Natural killer cell treated with Interleukin-12 subunit alpha and Interleukin-12 subunit beta and Interleukin-15 and Interleukin-18, amount 100 ng/mL, for 72 hours (primary cell): Measurements from ENCODE around the gene RNF5. TPM values are rescaled to one million over a fixed set of nuclear protein-coding genes. Genes with fewer than 3 reads are reported as not detected.
"Not testable (repeated sequence)": the region's sequence is repeated elsewhere in the genome, so short reads cannot be mapped to it uniquely, and the experiment has no call there.

Source experiments
- ATAC-seq, 2 donors: fragments of 150-1000 bp; cut with Tn5 transposase in 1 of 2; sonication (Bioruptor Pico), chemical (Tn5 transposase) in 1 of 2; 2 replicates each; pipeline ENCODE4 v1.10.0; 2021
- DNase-seq: peaks from one replicate; pipeline ENCODE4 v3.0.0; 2022; ENCODE audit warnings: low spot score
- H3K27ac Mint-ChIP-seq, 2 donors: 1 replicate in 1 of 2; 2 replicates in 1 of 2; pipeline ENCODE4 v1.8.0; 2022; ENCODE audit warnings: mixed read lengths in 2 of 2, mild to moderate bottlenecking in 1 of 2, moderate library complexity in 1 of 2
- H3K27me3 Mint-ChIP-seq, 2 donors: 1 replicate in 1 of 2; 2 replicates in 1 of 2; pipeline ENCODE4 v1.8.0; 2022; ENCODE audit warnings: mixed read lengths in 2 of 2
- H3K36me3 Mint-ChIP-seq: one replicate; pipeline ENCODE4 v1.8.0; 2022; ENCODE audit warnings: mixed read lengths
- H3K4me1 Mint-ChIP-seq, 2 donors: 1 replicate in 1 of 2; 2 replicates in 1 of 2; pipeline ENCODE4 v1.8.0; 2022; ENCODE audit warnings: low read depth in 2 of 2, mixed read lengths in 2 of 2, mild to moderate bottlenecking in 1 of 2
- H3K4me3 Mint-ChIP-seq: one replicate; pipeline ENCODE4 v1.8.0; 2022; ENCODE audit warnings: mixed read lengths
- H3K9me3 Mint-ChIP-seq: 2 replicates; pipeline ENCODE4 v1.8.0; 2022; ENCODE audit warnings: mixed read lengths
- total RNA-seq, 2 donors: library from RNA; stranded (reverse); gene quantifications; one replicate each; pipeline ENCODE4 v1.2.3, GENCODE V29; 2022

Gene RNF5, protein sequence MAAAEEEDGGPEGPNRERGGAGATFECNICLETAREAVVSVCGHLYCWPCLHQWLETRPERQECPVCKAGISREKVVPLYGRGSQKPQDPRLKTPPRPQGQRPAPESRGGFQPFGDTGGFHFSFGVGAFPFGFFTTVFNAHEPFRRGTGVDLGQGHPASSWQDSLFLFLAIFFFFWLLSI
- total RNA-seq: 10 to 100 TPM; 41.0 to 53.3 TPM

DNA sequence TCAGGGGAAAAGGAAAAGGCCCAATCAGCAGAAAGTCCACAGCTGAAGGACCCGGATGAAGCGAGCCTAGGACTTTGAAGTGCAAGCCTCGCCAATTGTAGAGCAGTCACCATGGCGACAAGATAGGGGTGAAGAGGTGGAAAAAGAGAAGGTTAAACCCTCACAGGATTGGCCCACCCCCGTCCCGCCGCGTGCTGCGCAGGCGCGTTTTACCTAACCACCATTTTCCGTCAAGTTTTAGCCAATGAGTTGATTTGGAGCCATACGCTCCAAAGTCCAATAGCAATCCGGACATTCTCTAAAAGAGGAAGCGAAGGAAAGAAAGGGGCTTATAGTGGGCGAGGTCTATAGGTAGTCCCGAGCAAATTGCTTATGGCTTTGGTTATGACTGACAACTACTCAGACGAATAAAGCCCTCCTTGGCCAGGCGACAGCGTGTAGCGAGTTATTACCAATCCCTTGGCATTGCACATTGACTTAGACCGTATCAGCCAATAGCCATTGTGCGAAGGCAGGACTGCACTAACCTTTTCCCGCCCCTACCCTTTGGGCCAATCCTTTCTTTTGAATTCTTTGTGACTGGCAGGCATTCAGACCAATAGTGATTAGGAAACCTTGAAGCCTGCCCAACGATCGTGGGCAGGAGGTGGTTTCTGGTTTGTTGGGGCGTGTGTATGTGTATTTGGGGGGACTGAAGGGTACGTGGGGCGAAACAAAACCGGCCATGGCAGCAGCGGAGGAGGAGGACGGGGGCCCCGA, at the start of gene RNF5:
Gene RNF5, plus strand, starts transcription at position 618 of the 759 bp plus-strand sequence. Its CDS starts 107 bp downstream, at position 725.
- Mint-ChIP-seq H3K27me3 (no peaks in the 10 kb centered on the region), H3K27ac (peak within 1 kb of the TSS; percentile 92 to 95), H3K36me3 (no peaks in the 10 kb centered on the region), H3K9me3 (no peaks in the 10 kb centered on the region), H3K4me3 (peak within 1 kb of the TSS; percentile 93), H3K4me1 (peaks cover 54 to 61% of the 10 kb centered on the region in 2 donors)
- peak; percentile 93 to 94 for ATAC-seq
- peak; percentile 96 for DNase-seq

DNA sequence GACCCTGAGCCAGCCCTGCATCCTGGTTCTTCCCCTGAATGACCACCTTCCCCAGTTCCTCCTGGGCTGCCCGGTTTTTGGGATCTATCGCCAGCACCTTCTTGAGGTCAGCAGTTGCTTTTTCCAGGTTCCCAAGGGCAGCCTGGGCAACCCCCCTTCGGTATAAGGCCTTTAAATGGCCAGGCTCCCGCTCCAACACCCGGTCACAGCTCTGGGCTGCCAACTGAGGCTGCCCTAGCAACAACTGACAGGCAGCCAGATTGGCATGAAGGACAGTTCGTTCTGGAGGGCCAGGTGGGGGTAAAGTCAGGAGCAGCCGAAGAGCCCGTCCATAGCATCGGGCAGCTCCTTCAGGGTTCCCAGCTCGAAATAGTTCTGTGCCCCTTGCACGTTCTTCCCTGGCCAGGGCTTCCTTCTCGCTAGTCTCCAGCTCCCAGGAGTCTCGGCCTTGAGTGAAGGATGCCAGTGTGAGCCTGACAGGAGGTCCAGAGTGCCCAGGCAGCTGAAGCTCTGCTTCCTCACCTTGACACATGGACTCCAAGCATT, 49.4 kb upstream of the RNF5 start:
- ATAC-seq: no peak
- Mint-ChIP-seq H3K36me3 (peaks cover 20% of the 10 kb centered on the region), H3K9me3 (no peaks in the 10 kb centered on the region), H3K4me3 (peak overlapping the region; percentile 98), H3K4me1 (peaks cover 41 to 51% of the 10 kb centered on the region in 2 donors), H3K27ac (peak overlapping the region; percentile 95 to 96), H3K27me3 (no peaks in the 10 kb centered on the region)
- DNase-seq: no peak

DNA sequence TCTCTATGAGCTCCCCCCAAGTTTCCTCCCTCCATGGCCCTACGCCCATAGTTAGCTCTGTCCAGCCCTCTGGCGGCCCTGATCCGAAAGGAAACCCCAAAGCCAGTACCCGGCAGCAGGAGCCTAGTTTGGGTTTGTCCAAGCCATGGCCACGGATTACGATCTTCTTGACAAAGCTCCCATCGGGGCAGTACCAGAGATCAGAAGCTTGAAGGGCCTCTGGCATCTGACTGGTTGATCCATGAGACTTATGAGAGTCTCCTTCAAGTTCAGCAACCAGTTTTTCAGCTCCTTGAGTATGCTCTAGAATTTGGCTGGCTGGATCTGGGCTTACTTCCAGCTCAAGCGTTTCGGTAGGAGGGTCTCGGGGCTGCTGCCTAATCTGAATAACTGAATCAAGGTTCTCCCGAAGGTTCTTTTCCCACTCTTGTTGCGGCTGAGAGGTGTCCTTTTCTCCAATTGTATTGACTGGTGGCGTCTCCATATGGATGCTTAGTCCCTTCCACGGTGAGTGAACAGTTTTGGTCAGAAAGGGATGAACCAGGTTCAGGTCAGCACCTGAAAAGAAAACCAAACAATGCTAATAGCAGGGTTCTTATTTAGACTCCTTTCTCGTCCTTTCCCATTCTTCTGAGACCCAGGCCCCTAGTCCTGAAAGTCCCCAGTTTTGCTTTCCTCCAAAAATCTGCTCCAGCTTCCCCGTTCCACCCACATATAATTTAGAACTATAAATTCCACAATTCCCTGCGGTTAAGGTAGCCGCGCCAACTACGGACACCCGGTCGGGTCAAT, 48.7 kb upstream of the RNF5 start:
- H3K4me1 Mint-ChIP-seq: peaks cover 35 to 46% of the 10 kb centered on the region in 2 donors

DNA sequence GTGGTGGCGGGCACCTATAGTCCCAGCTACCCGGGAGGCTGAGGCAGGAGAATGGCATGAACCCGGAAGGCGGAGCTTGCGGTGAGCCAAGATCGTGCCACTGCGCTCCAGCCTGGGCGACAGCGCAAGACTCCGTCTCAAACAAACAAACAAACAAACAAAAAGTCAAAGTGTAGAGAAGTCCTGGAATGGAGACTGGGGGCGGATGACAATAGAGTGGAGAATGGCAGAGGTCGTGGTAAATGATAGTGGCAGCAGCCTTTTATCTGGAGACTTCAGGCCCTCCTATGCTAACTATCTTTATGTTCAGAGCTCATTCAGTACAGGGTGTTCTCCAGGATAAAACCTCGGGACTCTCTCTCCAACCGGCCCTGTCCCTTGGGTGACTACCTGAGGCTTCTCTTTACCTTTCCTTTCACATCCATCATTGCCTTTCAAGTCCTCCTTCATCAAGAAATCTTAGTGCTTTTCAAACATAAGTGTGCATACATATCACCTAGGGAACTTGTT, 46.7 kb upstream of the RNF5 start:
- Mint-ChIP-seq H3K4me1 (peaks cover 30 to 33% of the 10 kb centered on the region in 2 donors), H3K4me3 (no peak overlapping the region), H3K27ac (no peak overlapping the region), H3K9me3 (no peaks in the 10 kb centered on the region), H3K27me3 (peaks cover 0 to 3% of the 10 kb centered on the region in 2 donors), H3K36me3 (peaks cover 5% of the 10 kb centered on the region)
- ATAC-seq: no peak
- DNase-seq: no peak

More for the DNA sequence above, 48.7 kb upstream of the RNF5 start:
- ATAC-seq (no peak), DNase-seq (no peak)
- no peaks in the 10 kb centered on the region for H3K9me3 Mint-ChIP-seq
- peaks cover 14% of the 10 kb centered on the region for H3K36me3 Mint-ChIP-seq
- no peaks in the 10 kb centered on the region for H3K27me3 Mint-ChIP-seq
- peak overlapping the region; percentile 87 to 91 for H3K27ac Mint-ChIP-seq
- H3K4me3 Mint-ChIP-seq: peak overlapping the region; percentile 85

DNA sequence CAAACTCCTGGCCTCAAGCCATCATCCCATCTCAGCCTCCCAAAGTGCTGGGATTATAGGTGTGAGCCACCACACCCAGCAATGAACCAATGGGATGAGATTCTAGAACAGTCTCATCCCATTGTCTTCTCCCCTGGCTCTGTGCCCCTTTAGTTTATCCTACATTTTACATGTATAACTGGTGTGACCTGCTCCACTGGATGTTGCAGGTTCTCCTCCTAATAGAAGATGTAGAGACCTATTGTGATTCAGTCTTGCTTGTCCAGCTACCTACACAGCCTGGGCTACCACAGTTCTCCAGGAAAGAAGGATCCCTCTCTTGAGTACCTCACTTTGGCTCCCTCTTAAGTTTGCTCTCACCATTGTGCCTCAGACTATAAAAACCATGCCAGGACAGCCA, 46.1 kb upstream of the RNF5 start:
- H3K36me3 Mint-ChIP-seq: peaks cover under 1% of the 10 kb centered on the region
- peaks cover 0 to 3% of the 10 kb centered on the region in 2 donors for H3K27me3 Mint-ChIP-seq
- no peak for ATAC-seq
- DNase-seq: no peak
- no peak overlapping the region for H3K4me3 Mint-ChIP-seq
- peaks cover 24 to 27% of the 10 kb centered on the region in 2 donors for H3K4me1 Mint-ChIP-seq
- H3K27ac Mint-ChIP-seq: no peak overlapping the region
- H3K9me3 Mint-ChIP-seq: no peaks in the 10 kb centered on the region

DNA sequence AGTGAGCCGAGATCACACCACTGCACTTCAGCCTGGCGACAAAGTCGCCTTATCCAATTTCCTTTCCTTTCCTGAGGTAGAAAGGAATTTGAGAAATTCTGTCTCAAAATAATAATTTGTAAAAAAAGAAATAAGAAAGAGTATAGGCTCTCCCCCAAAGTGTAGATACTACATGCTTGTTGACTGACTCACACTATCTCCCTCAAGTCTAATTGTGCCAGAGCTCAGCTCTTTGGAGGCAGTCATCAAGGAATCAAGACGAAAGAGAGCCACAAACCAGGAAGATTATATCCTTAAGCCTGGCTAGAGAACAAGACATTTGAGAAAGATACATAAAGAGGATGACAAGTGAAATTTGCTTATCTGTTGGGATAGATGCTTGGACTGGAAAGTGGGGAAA, 44.4 kb upstream of the RNF5 start:
- Mint-ChIP-seq H3K27ac (no peak overlapping the region), H3K36me3 (no peaks in the 10 kb centered on the region)

DNA sequence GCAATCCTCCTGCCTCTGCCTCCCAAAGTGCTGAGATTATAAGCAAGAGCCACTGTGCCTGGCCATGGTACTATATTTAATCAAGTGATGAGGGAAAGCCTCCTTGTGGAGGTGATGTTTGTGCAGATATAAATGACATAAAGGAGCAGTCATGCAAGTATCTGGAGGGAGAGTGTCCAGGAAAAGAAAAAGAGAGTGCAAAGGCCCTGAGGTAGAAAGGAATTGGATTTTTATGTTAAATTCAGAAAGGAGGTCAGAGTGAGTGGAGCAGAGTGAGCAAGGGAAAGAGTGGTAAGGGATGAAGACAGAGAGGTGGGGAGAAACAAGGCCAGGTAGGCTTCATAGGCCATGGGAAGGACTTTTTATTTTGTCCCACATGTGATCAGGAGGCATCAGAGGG, 40.8 kb upstream of the RNF5 start:
- Mint-ChIP-seq H3K27ac (no peak overlapping the region), H3K36me3 (no peaks in the 10 kb centered on the region), H3K4me1 (no peaks in the 10 kb centered on the region), H3K4me3 (no peak overlapping the region), H3K9me3 (no peaks in the 10 kb centered on the region), H3K27me3 (peaks cover 9 to 18% of the 10 kb centered on the region in 2 donors)
- ATAC-seq: no peak
- no peak for DNase-seq

More for the DNA sequence above, 44.4 kb upstream of the RNF5 start:
- ATAC-seq (no peak), DNase-seq (no peak)
- Mint-ChIP-seq H3K9me3 (no peaks in the 10 kb centered on the region), H3K4me1 (peaks cover 13 to 14% of the 10 kb centered on the region in 2 donors), H3K4me3 (no peak overlapping the region), H3K27me3 (peaks cover 0 to 3% of the 10 kb centered on the region in 2 donors)

DNA sequence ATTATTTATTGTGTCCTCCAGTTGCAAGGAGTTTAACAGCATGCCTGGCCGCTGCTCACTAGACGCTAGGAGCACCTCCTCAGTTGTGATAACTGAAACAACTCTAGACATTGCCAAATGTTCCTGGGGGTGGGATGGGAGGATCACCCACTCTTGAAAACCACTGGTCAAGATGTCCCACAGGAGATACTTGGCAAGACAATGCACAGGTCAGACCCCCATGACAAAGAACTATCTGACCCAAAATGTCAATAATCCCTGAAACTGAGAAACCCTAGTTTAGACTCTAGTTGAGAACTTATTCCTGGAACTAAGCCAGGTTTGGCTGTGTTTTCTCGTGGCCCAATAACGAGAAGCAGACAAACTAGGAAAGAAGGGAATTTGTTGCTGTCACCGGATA, 38.6 kb upstream of the RNF5 start:
- Mint-ChIP-seq H3K27me3 (peaks cover 9 to 18% of the 10 kb centered on the region in 2 donors), H3K27ac (no peak overlapping the region), H3K4me3 (no peak overlapping the region), H3K9me3 (no peaks in the 10 kb centered on the region), H3K36me3 (no peaks in the 10 kb centered on the region), H3K4me1 (no peaks in the 10 kb centered on the region)
- no peak for DNase-seq
- no peak for ATAC-seq

DNA sequence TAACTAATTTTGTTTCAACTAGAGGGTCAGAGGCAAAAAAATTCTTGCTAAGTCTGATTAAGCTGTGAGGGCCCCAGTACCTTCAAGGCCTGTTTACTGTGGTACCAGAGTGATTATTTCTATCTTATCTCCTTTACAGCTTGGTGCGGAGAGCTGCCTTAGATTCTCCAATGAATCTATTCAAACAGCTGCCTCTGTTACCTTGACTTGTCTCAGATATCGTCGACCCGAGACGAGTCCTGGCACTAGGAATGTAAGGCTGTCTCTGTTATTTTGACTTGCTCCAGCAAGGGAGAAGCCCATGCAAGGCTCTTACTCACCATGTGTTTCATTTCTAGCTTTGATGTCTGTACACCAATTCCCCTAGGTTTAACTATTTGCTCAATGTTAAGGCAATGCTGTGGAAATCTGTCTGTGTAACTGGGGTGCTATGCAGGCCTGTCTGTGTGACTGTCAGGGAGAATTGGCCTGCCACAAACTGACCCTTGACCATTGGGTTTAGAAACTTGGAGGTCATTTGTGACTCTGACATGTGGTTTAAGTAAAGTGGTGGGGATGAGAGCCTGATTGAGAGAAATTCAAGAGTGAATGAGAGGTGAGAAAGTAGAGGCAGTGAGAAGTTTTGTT, 37.7 kb upstream of the RNF5 start:
- H3K4me3 Mint-ChIP-seq: no peak overlapping the region
- ATAC-seq: no peak
- no peak overlapping the region for H3K27ac Mint-ChIP-seq
- peaks cover 6 to 18% of the 10 kb centered on the region in 2 donors for H3K27me3 Mint-ChIP-seq
- H3K9me3 Mint-ChIP-seq: no peaks in the 10 kb centered on the region
- H3K36me3 Mint-ChIP-seq: no peaks in the 10 kb centered on the region
- DNase-seq: no peak
- no peaks in the 10 kb centered on the region for H3K4me1 Mint-ChIP-seq

DNA sequence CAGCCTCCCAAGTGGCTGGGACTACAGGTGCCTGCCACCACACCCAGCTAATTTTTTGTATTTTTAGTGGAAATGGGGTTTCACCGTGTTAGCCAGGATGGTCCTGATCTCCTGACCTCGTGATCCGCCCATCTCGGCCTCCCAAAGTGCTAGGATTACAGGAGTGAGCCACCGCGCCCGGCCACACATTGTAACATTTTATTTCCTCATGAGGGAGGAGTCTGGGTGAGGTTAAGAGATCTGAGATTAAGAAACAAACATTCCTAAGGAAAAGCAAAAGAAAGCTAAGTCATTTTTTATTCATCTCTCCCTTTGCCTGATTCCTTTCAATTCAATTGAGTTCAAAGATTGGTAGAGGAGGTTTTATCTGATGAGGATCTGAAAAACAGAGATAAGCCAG, 34.0 kb upstream of the RNF5 start:
- Mint-ChIP-seq H3K27me3 (peaks cover 25 to 41% of the 10 kb centered on the region in 2 donors), H3K4me1 (peaks cover 20 to 22% of the 10 kb centered on the region in 2 donors)
- ATAC-seq, H3K27ac Mint-ChIP-seq, H3K36me3 Mint-ChIP-seq, H3K9me3 Mint-ChIP-seq, H3K4me3 Mint-ChIP-seq, DNase-seq: not testable (repeated sequence)

DNA sequence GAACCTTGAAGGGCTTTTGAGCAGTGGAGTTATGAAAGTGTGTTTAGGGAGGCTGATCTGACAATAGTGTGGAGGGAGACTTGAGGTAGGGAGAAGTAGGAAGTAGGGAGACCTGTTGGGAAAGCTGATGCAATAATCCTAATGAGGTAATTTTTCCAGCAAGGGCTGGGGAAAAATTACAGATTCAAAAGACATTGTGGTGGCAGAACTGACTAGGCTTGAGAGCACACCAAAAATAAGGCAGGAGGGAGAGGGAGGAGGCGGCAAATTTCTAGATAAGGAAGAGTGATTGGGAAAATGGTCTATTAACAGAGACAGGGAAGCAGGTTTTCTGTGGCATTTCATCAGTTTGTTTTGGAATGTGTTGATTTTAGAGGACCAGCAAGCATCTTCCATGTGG, 31.9 kb upstream of the RNF5 start:
- H3K9me3 Mint-ChIP-seq: no peaks in the 10 kb centered on the region
- no peak overlapping the region for H3K27ac Mint-ChIP-seq
- H3K4me3 Mint-ChIP-seq: no peak overlapping the region
- ATAC-seq: no peak
- H3K27me3 Mint-ChIP-seq: peaks cover 38 to 50% of the 10 kb centered on the region in 2 donors
- H3K36me3 Mint-ChIP-seq: no peaks in the 10 kb centered on the region
- no peak for DNase-seq
- H3K4me1 Mint-ChIP-seq: peaks cover 31 to 34% of the 10 kb centered on the region in 2 donors

DNA sequence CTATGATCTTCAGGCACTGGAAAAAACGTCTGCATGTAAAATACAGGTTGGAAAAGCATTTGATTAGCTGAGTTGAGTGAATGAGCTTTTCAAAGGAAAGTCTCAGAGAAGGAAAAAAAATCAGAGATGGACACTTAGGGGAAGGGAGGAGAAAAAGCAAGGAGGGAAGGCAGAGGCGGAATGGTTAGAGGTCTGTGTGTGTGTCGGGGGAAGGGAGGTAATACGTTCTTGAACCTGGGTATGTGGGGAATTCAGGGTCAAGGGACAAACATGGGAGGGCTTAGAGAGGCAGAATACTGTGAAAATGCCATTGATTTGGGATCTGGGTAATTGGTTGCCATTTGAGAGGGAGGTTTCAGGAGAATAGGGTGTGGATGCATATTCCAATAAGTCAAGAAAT, 31.5 kb upstream of the RNF5 start:
- DNase-seq: no peak
- ATAC-seq: no peak
- no peaks in the 10 kb centered on the region for H3K36me3 Mint-ChIP-seq
- H3K27ac Mint-ChIP-seq: no peak overlapping the region
- no peaks in the 10 kb centered on the region for H3K9me3 Mint-ChIP-seq
- peaks cover 40 to 51% of the 10 kb centered on the region in 2 donors for H3K27me3 Mint-ChIP-seq
- H3K4me1 Mint-ChIP-seq: peaks cover 32 to 36% of the 10 kb centered on the region in 2 donors
- no peak overlapping the region for H3K4me3 Mint-ChIP-seq
